Ecto neural progenitor cell (in vitro differentiated cells): ENCODE measurements around the gene BHLHE41.

ENCODE experiments used
- DNase-seq: peaks from one replicate; pipeline ENCODE4 v3.0.0-alpha.2; 2018; ENCODE audit warnings: low spot score

Gene BHLHE41

DNA sequence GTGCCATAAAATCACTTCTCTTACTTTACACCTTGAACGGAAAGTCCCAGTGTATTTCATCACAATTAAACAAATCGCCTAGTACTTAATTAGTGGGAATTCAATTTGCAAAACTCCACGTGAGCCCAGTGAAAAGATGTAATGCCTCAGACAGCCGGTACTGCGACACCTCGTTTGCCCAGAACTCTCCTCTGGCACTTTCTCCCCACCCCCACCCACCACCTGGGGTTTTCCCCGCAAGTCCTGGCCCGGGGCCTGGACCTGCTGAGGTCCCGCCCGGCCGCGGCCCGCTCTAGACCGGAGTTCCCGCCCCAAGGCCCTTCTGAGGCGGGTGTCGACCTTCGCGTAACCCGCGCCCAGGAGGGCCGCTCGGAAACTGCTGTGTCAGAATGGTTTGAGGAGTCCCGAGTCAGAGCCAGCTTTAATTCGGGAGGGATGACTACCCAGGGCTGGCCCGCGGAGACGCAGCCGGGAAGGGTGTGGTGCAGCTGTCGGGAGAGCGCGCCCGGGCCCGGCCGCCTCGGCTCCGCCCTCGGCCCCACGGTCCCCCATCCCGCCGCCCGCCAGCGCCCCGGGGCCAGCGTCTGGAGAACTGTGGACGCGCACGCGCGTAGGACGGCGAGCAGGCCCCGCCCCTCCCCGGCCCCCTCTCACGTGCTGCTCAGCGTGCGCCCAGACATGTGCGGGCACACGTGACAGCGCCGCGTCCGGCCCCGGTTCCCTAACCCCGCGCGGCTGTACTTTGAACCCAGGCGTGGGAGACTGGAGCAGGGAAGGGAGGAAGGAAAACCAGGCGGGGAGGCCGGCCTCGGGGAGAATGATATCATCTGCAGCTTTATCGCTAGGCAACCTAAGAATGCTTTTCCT is 10.8 kb downstream of the BHLHE41 start:
- DNase-seq, result peak; percentile 97

DNA sequence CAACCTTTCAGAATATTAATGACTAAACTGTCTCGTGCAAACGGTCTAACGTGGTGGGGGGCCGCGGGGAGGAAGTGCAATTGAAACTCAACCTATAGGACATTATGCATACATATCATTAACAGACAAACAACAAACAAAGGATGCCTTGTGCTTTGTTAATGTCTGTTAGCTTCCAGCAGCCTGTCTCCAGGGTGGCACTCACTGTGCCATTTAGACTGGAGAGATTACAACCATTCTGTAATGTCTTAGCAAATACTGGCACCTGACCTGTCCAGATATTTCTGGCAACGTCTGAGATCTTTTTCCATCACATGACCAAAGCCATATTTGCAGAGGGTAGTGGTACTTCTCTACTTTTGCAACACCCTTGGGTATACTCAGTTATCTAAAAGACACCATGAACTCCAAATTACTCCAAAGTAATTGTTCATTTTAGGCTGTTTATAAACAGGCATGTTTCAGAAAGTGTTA is 11.6 kb downstream of the BHLHE41 start:
- no peak for DNase-seq

- no peak for DNase-seq
These were observed 12.1 kb downstream of the BHLHE41 start for GRCh38 chr12:26112703-26113147.

GRCh38 chr12:26112232-26112631 is 12.6 kb downstream of the BHLHE41 start:
- DNase-seq, result no peak

GRCh38 chr12:26109343-26109881 is 15.4 kb downstream of the BHLHE41 start:
- DNase-seq, result no peak

DNA sequence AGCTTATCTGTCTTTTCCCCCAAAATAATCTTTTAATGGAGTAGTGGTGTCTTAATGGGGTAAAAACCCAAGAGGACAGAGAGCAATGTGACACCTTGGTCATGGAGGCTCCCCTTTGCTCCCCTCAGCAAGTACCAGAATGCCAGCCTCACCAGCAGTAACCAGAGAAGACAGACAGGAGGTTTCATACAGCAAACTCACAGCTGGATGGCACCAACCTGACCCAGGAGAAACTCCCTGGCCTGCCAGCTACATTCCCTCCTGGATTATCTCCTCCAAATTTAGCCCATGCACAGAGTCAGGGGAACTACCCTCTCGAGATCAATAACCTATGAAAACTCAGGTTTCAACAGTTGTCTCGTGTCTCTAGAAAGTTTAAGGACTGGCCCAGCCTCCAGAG is 15.9 kb downstream of the BHLHE41 start:
- no peak for DNase-seq

- DNase-seq, result no peak
These were observed 18.5 kb downstream of the BHLHE41 start for GRCh38 chr12:26106347-26106746.

GRCh38 chr12:26102953-26103352 is 21.9 kb downstream of the BHLHE41 start:
- no peak for DNase-seq

GRCh38 chr12:26101763-26102162 is 23.1 kb downstream of the BHLHE41 start:
- no peak for DNase-seq

- DNase-seq, result no peak
These were observed 23.5 kb downstream of the BHLHE41 start for GRCh38 chr12:26101350-26101734.

DNA sequence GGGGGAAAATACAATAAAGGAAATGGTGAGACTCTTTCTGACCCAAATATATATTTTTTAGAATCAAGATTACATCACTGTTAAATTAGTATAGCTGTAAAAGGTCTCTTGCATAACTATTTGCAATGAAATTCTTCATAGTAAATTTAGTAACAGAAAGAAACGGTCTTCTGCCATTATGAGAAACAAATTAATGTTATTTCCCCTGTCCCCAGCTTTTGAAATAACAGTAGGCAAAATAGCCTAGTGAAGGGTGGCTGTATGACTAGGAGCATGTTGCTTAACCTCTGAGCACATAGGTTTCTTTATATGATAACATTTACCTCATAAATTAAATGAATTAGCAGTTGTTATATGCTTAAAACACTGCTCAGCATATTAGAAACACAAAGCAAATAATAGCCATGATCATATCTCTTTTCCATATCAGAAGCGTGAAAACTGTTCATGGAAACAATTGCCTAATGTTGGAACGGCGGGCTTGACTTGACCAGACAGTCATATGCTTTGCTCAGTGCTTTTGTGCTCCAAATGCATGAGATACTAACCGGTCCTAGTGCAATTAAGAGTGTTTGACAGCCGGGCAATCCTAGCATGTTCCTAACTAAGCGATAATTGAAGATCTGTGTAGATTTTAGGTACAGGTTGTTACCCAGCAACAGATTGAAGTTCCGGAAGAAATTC is 24.0 kb downstream of the BHLHE41 start:
- DNase-seq, result no peak

- peak; percentile 78 for DNase-seq
These were observed 27.6 kb downstream of the BHLHE41 start for GRCh38 chr12:26097046-26097878.

DNA sequence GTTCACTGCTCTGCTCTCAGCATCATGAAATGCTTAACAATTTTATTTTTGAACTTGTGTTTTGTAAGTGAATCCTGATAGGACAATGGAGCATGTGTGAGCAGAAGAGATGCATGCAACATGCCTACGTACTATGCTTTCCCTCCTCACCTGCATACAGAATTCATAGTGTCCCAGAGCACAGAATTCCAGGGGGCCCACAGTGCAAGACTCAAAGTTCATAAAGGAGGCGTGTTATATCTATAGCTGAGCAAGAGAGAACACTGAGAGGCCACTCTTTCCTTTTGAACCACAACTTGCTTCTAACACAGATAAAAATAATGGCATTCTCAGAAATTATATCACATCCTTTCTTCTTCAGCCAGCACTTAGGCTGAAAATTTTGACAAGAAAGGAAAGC is 28.8 kb downstream of the BHLHE41 start:
- no peak for DNase-seq

DNA sequence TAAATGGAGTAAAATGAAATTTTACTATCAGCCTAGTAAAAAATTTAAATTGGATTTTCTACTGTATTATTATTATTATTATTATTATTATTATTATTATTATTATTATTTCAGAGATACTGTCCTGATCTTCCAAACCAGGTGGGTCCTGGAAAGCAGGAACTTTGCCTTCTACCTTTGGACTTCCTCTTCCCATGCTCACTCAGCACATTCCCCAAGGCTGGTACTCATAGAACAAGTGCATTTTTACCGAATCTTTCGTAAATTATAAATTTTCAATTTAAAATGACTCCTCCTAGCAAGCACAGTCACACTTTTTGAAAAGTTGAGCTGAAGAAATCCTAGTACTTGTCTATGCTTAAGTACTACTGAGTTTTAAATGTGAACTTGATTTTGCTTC is 29.7 kb downstream of the BHLHE41 start:
- DNase-seq, result no peak

- no peak for DNase-seq
These were observed 32.3 kb downstream of the BHLHE41 start for GRCh38 chr12:26092346-26093105.

DNA sequence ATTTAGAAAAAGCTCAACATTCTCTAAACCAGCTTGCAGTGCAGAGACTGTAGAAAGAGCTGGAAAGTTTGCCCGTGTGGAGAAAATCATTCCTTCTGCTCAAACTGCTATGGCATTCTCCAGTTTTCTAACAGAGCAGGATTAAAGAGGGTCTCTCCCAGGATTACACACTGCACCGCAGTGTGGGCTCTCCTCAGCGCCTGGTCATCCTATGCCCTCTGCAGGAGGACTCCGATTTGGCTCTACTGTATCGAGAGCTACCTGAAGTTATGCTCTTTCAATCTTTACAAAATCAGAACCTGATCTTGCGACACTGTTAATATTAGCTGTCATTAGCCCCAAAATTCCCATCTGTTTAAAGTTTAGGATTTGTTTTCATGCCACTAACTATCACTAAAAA is 33.0 kb downstream of the BHLHE41 start:
- DNase-seq, result no peak

GRCh38 chr12:26090836-26091510 is 33.9 kb downstream of the BHLHE41 start:
- DNase-seq, result no peak

- no peak for DNase-seq
These were observed 35.8 kb downstream of the BHLHE41 start for GRCh38 chr12:26088998-26089397.

- no peak for DNase-seq
These were observed 37.9 kb downstream of the BHLHE41 start for GRCh38 chr12:26086936-26087335.

- DNase-seq, result no peak
These were observed 43.9 kb downstream of the BHLHE41 start for GRCh38 chr12:26080911-26081310.
